ENCODE measurements around the gene RASSF3.

Gene RASSF3

GRCh38 chr12:64635356-64635998 lies 25.2 kb downstream of the RASSF3 start:
- no peak for TF ChIP-seq GATA3 (IDR thresholded peaks at IDR 0.05; ENCODE audit: low read depth, low read length)
- TF ChIP-seq GATA2 (IDR thresholded peaks at IDR 0.05; ENCODE audit: low read depth, low read length), result no peak

- TF ChIP-seq GATA2 (IDR thresholded peaks at IDR 0.05; ENCODE audit: low read depth, low read length), result no peak
- TF ChIP-seq GATA3 (IDR thresholded peaks at IDR 0.05; ENCODE audit: low read depth, low read length), result no peak
These were observed 26.6 kb downstream of the RASSF3 start for GRCh38 chr12:64636856-64637255.

- no peak for TF ChIP-seq GATA2 (IDR thresholded peaks at IDR 0.05; ENCODE audit: low read depth, low read length)
These were observed 29.2 kb downstream of the RASSF3 start for GRCh38 chr12:64639466-64639865.

GRCh38 chr12:64646318-64646717 lies 36.0 kb downstream of the RASSF3 start:
- TF ChIP-seq GATA2 (IDR thresholded peaks at IDR 0.05; ENCODE audit: low read depth, low read length) (no peak), GATA3 (IDR thresholded peaks at IDR 0.05; ENCODE audit: low read depth, low read length) (no peak)

GRCh38 chr12:64649487-64649886 lies 39.2 kb downstream of the RASSF3 start:
- no peak for TF ChIP-seq GATA3 (IDR thresholded peaks at IDR 0.05; ENCODE audit: low read depth, low read length)
- TF ChIP-seq GATA2 (IDR thresholded peaks at IDR 0.05; ENCODE audit: low read depth, low read length), result no peak

- no peak for TF ChIP-seq GATA3 (IDR thresholded peaks at IDR 0.05; ENCODE audit: low read depth, low read length)
- no peak for TF ChIP-seq GATA2 (IDR thresholded peaks at IDR 0.05; ENCODE audit: low read depth, low read length)
These were observed 40.5 kb downstream of the RASSF3 start for GRCh38 chr12:64650762-64651161.

GRCh38 chr12:64652346-64652745 lies 42.1 kb downstream of the RASSF3 start:
- no peak for TF ChIP-seq GATA2 (IDR thresholded peaks at IDR 0.05; ENCODE audit: low read depth, low read length)
- TF ChIP-seq GATA3 (IDR thresholded peaks at IDR 0.05; ENCODE audit: low read depth, low read length), result no peak

GRCh38 chr12:64653123-64653522 lies 42.8 kb downstream of the RASSF3 start:
- TF ChIP-seq GATA3 (IDR thresholded peaks at IDR 0.05; ENCODE audit: low read depth, low read length), result no peak
- no peak for TF ChIP-seq GATA2 (IDR thresholded peaks at IDR 0.05; ENCODE audit: low read depth, low read length)

GRCh38 chr12:64655141-64655540 lies 44.8 kb downstream of the RASSF3 start:
- TF ChIP-seq GATA2 (IDR thresholded peaks at IDR 0.05; ENCODE audit: low read depth, low read length) (no peak), GATA3 (IDR thresholded peaks at IDR 0.05; ENCODE audit: low read depth, low read length) (no peak)

GRCh38 chr12:64656429-64656828 lies 46.1 kb downstream of the RASSF3 start:
- no peak for TF ChIP-seq GATA2 (IDR thresholded peaks at IDR 0.05; ENCODE audit: low read depth, low read length)
- TF ChIP-seq GATA3 (IDR thresholded peaks at IDR 0.05; ENCODE audit: low read depth, low read length), result no peak

- no peak for TF ChIP-seq GATA2 (IDR thresholded peaks at IDR 0.05; ENCODE audit: low read depth, low read length)
- TF ChIP-seq GATA3 (IDR thresholded peaks at IDR 0.05; ENCODE audit: low read depth, low read length), result no peak
These were observed 48.7 kb downstream of the RASSF3 start for GRCh38 chr12:64658892-64659481.

- no peak for TF ChIP-seq GATA3 (IDR thresholded peaks at IDR 0.05; ENCODE audit: low read depth, low read length)
- no peak for TF ChIP-seq GATA2 (IDR thresholded peaks at IDR 0.05; ENCODE audit: low read depth, low read length)
These were observed 50.1 kb downstream of the RASSF3 start for GRCh38 chr12:64660237-64661018.

GRCh38 chr12:64663015-64663414 lies 52.7 kb downstream of the RASSF3 start:
- no peak for TF ChIP-seq GATA2 (IDR thresholded peaks at IDR 0.05; ENCODE audit: low read depth, low read length)
- no peak for TF ChIP-seq GATA3 (IDR thresholded peaks at IDR 0.05; ENCODE audit: low read depth, low read length)

GRCh38 chr12:64665514-64665913 lies 55.2 kb downstream of the RASSF3 start:
- TF ChIP-seq GATA2 (IDR thresholded peaks at IDR 0.05; ENCODE audit: low read depth, low read length) (no peak), GATA3 (IDR thresholded peaks at IDR 0.05; ENCODE audit: low read depth, low read length) (no peak)

Measured in SH-SY5Y (cell line).